ENCODE data around the gene ARIH1.

- TF ChIP-seq, protein P1, sequence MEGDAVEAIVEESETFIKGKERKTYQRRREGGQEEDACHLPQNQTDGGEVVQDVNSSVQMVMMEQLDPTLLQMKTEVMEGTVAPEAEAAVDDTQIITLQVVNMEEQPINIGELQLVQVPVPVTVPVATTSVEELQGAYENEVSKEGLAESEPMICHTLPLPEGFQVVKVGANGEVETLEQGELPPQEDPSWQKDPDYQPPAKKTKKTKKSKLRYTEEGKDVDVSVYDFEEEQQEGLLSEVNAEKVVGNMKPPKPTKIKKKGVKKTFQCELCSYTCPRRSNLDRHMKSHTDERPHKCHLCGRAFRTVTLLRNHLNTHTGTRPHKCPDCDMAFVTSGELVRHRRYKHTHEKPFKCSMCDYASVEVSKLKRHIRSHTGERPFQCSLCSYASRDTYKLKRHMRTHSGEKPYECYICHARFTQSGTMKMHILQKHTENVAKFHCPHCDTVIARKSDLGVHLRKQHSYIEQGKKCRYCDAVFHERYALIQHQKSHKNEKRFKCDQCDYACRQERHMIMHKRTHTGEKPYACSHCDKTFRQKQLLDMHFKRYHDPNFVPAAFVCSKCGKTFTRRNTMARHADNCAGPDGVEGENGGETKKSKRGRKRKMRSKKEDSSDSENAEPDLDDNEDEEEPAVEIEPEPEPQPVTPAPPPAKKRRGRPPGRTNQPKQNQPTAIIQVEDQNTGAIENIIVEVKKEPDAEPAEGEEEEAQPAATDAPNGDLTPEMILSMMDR (IDR thresholded peaks at IDR 0.05): no peak
- TF ChIP-seq POLR2AphosphoS5 (IDR thresholded peaks at IDR 0.05; ENCODE audit: low read depth, low read length): no peak
- TF ChIP-seq, protein P2, sequence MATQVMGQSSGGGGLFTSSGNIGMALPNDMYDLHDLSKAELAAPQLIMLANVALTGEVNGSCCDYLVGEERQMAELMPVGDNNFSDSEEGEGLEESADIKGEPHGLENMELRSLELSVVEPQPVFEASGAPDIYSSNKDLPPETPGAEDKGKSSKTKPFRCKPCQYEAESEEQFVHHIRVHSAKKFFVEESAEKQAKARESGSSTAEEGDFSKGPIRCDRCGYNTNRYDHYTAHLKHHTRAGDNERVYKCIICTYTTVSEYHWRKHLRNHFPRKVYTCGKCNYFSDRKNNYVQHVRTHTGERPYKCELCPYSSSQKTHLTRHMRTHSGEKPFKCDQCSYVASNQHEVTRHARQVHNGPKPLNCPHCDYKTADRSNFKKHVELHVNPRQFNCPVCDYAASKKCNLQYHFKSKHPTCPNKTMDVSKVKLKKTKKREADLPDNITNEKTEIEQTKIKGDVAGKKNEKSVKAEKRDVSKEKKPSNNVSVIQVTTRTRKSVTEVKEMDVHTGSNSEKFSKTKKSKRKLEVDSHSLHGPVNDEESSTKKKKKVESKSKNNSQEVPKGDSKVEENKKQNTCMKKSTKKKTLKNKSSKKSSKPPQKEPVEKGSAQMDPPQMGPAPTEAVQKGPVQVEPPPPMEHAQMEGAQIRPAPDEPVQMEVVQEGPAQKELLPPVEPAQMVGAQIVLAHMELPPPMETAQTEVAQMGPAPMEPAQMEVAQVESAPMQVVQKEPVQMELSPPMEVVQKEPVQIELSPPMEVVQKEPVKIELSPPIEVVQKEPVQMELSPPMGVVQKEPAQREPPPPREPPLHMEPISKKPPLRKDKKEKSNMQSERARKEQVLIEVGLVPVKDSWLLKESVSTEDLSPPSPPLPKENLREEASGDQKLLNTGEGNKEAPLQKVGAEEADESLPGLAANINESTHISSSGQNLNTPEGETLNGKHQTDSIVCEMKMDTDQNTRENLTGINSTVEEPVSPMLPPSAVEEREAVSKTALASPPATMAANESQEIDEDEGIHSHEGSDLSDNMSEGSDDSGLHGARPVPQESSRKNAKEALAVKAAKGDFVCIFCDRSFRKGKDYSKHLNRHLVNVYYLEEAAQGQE (IDR thresholded peaks at IDR 0.05; ENCODE audit: insufficient read depth in 1 of 2, low read depth in 2 of 2, low read length in 1 of 2): no peak
- no peak for TF ChIP-seq SIN3A (IDR thresholded peaks at IDR 0.05; ENCODE audit: borderline replicate concordance, insufficient read depth, low read depth, low read length)
- TF ChIP-seq TCF7L2 (IDR thresholded peaks at IDR 0.05; ENCODE audit: low read depth, low read length): no peak
These were observed 14.4 kb downstream of the ARIH1 start for GRCh38 chr15:72488558-72488957.

Measured in Panc1 (cell line).